Esophagus squamous epithelium (tissue), 4 donors: ENCODE results near the gene GPAT3.
"Not testable (repeated sequence)": the region's sequence is repeated elsewhere in the genome, so short reads cannot be mapped to it uniquely, and the experiment has no call there.

Source experiments
- POLR2A ChIP-seq, 4 donors: fragments of 450-650 bp; IDR thresholded peaks; one replicate each; pipeline ENCODE4 v1.6.1; 2017; ENCODE audit warnings: antibody characterized with exemption in 4 of 4, mild to moderate bottlenecking in 4 of 4, moderate library complexity in 3 of 4
- TF ChIP-seq, protein P1 (sequence below), 6 experiments: fragments of 450-650 bp in 4 of 6; fragments of 200-600 bp in 2 of 6; sonication (generic) in 2 of 6; IDR thresholded peaks; one replicate each; pipeline ENCODE4 v1.5.1; 2016 to 2019; ENCODE audit warnings: antibody characterized with exemption in 6 of 6, mild to moderate bottlenecking in 4 of 6, moderate library complexity in 4 of 6

DNA sequence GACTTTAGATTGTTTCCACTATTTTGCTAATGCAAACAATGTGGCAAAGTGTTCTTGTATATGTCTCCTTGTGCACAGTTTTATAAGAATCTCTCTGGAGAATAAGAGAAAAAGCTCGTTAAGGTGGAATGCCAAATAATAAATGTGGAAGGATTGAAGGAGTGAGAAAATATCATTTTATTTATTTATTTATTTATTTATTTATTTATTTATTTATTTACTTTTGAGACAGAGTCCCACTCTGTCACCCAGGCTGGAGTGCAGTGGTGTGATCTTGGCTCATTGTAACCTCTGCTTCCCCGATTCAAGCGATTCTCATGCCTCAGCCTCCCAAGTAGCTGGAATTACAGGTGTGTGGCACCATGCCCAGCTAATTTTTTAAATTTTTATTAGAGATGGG lies 40.3 kb downstream of the GPAT3 start:
- not testable (repeated sequence) for TF ChIP-seq POLR2A (IDR thresholded peaks at IDR 0.05)
- TF ChIP-seq, protein P1, sequence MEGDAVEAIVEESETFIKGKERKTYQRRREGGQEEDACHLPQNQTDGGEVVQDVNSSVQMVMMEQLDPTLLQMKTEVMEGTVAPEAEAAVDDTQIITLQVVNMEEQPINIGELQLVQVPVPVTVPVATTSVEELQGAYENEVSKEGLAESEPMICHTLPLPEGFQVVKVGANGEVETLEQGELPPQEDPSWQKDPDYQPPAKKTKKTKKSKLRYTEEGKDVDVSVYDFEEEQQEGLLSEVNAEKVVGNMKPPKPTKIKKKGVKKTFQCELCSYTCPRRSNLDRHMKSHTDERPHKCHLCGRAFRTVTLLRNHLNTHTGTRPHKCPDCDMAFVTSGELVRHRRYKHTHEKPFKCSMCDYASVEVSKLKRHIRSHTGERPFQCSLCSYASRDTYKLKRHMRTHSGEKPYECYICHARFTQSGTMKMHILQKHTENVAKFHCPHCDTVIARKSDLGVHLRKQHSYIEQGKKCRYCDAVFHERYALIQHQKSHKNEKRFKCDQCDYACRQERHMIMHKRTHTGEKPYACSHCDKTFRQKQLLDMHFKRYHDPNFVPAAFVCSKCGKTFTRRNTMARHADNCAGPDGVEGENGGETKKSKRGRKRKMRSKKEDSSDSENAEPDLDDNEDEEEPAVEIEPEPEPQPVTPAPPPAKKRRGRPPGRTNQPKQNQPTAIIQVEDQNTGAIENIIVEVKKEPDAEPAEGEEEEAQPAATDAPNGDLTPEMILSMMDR (IDR thresholded peaks at IDR 0.05), result not testable (repeated sequence)
